Mesodermal cell (in vitro differentiated cells): ENCODE measurements around the gene RPA3.
"Not testable (repeated sequence)": the region's sequence is repeated elsewhere in the genome, so short reads cannot be mapped to it uniquely, and the experiment has no call there.

Experiments
- H3K27ac ChIP-seq: 2 replicates; pipeline ENCODE4 v1.7.0; 2013; ENCODE audit warnings: mild to moderate bottlenecking, low read depth, low read length, moderate library complexity; ENCODE audit not compliant: severe bottlenecking
- H3K36me3 ChIP-seq: 2 replicates; pipeline ENCODE4 v1.7.1; 2013; ENCODE audit warnings: mild to moderate bottlenecking, low read length, moderate library complexity; ENCODE audit not compliant: control insufficient read depth, insufficient read depth
- H3K4me1 ChIP-seq: one replicate; pipeline ENCODE4 v1.7.1; 2013; ENCODE audit warnings: mild to moderate bottlenecking, low read length; ENCODE audit not compliant: insufficient read depth, control insufficient read depth, poor library complexity, severe bottlenecking
- H3K4me3 ChIP-seq: 2 replicates; pipeline ENCODE4 v1.7.0; 2013; ENCODE audit warnings: low read length, control low read depth, mild to moderate bottlenecking; ENCODE audit not compliant: insufficient read depth, poor library complexity, severe bottlenecking; ENCODE audit errors: extremely low read depth
- H3K9me3 ChIP-seq: 2 replicates; pipeline ENCODE4 v1.7.1; 2013; ENCODE audit warnings: mild to moderate bottlenecking, low read length, moderate library complexity; ENCODE audit not compliant: control insufficient read depth
- WGBS, 2 experiments: methylation state at CpG; one replicate each; pipeline ENCODE4 v1.1.5; 2013; ENCODE audit warnings: missing lambda C conversion rate in 2 of 2; ENCODE audit not compliant: insufficient coverage in 2 of 2; 5-methylcytosine and 5-hydroxymethylcytosine counted together

RPA3 gene

GRCh38 chr7:7672545-7673239 is 45.7 kb downstream of the RPA3 start:
- Histone ChIP-seq H3K36me3 (peaks cover 7% of the 10 kb centered on the region), H3K27ac (no peak overlapping the region), H3K4me3 (no peak overlapping the region), H3K4me1 (no peaks in the 10 kb centered on the region), H3K9me3 (no peaks in the 10 kb centered on the region)
- 88 to 100% methylated on average over 3 of the region's 6 CpGs for WGBS, 2 experiments

DNA sequence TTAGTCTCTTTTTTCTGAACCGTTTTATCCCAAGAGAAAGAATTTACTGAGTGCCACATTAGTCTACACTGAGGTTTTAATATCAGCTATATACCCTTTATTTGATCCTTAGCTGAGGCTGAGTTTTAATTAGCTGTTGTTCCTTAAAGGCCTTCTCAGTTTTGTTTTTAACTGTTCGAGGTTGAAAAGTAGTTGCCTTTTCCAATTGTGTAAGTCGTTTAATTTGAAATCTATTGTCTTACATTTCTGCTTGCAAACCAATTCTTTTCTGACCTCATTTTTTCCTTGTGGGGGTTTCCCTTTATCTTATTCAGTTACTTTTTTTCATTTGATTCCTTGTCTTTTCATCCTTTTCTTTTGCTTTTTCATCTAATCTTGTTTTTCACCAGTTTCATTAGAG is 47.0 kb downstream of the RPA3 start:
- Histone ChIP-seq H3K4me1 (no peaks in the 10 kb centered on the region), H3K9me3 (no peaks in the 10 kb centered on the region), H3K27ac (no peak overlapping the region), H3K4me3 (no peak overlapping the region), H3K36me3 (peaks cover 7% of the 10 kb centered on the region)
- WGBS, 2 experiments: 86% methylated on average over 1 of the region's 3 CpGs; no CpG with 5 or more reads in 1 of the 2 experiments

- H3K27ac ChIP-seq: no peak overlapping the region
- no peak overlapping the region for H3K4me3 ChIP-seq
- no peaks in the 10 kb centered on the region for H3K4me1 ChIP-seq
- WGBS, 2 experiments: 100% methylated on average over 2 of the region's 3 CpGs; no CpG with 5 or more reads in 1 of the 2 experiments
- no peaks in the 10 kb centered on the region for H3K9me3 ChIP-seq
- no peaks in the 10 kb centered on the region for H3K36me3 ChIP-seq
These were observed 47.9 kb downstream of the RPA3 start for GRCh38 chr7:7670490-7670889.

DNA sequence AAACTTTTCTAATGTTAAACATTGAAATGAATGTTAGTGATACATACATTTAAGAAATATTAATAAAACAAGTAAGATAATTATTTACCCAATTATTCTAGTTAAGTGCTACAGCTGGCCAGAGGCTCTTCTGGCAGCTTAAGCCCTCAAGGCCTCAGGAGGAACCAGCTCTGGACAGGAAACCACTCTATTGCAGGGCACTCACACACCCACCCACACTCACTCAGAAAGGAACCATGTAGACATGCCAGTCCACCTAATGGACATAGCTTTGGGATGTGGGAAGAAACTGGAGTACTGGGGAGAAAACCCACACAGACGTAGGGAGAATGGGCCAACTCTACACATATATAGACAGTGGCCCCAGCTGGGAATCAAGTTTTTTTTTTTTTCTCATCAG is 49.7 kb downstream of the RPA3 start:
- WGBS, 2 experiments: no CpG with 5 or more reads among the region's 1 CpG
- no peaks in the 10 kb centered on the region for H3K9me3 ChIP-seq
- no peak overlapping the region for H3K4me3 ChIP-seq

GRCh38 chr7:7667187-7667586 is 51.2 kb downstream of the RPA3 start:
- Histone ChIP-seq H3K36me3 (no peaks in the 10 kb centered on the region), H3K4me3 (no peak overlapping the region), H3K4me1 (no peaks in the 10 kb centered on the region), H3K9me3 (no peaks in the 10 kb centered on the region), H3K27ac (no peak overlapping the region)
- WGBS, 2 experiments: 86 to 92% methylated on average over 1 to 2 of the region's 2 CpGs

More for the DNA sequence above, 49.7 kb downstream of the RPA3 start:
- H3K4me1 ChIP-seq: no peaks in the 10 kb centered on the region
- H3K36me3 ChIP-seq: no peaks in the 10 kb centered on the region
- H3K27ac ChIP-seq: no peak overlapping the region

DNA sequence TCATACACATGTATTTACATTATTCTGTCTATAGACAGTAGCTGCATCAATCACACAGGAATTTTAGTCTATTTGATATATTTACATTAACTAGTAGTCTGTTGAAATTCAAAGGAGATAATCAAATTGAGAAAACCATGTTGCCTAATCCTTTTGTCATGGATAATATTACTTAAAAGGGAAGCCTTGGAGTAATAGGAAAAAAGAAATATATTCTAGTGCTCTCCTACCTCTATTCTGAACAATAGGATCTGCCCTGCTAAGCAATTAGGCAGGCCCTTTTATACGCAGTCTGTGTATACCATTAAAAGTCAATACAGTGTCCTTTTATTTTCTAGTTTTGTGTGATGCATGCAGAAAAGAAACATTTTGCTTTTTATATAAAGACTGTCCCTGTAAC is 53.4 kb downstream of the RPA3 start:
- Histone ChIP-seq H3K4me3 (no peak overlapping the region), H3K4me1 (no peaks in the 10 kb centered on the region), H3K9me3 (no peaks in the 10 kb centered on the region), H3K36me3 (no peaks in the 10 kb centered on the region), H3K27ac (no peak overlapping the region)
- no CpG with 5 or more reads among the region's 1 CpG for WGBS, 2 experiments

DNA sequence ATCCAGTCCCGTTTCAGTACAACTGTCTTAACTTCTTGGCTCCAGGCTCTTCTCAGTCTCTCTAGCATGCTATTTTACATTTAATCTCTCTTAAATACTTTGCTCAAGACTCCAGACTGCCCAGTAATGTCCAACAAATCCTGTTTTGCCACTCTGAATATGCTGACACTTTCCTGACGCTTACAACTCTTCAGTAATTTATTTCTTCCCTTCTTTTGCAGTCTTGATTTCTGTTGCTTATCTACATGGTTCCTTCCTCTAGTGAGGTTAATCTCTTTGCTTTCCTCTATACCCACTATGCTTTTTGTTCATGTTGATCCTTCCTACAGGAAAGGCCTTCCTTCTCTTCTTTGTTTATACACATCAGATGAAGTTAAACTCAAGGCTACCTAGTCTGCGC is 54.1 kb downstream of the RPA3 start:
- Histone ChIP-seq H3K9me3 (no peaks in the 10 kb centered on the region), H3K4me1 (no peaks in the 10 kb centered on the region), H3K27ac (peak overlapping the region; percentile 30), H3K36me3 (no peaks in the 10 kb centered on the region), H3K4me3 (no peak overlapping the region)
- 89 to 94% methylated on average over 2 of the region's 3 CpGs for WGBS, 2 experiments

DNA sequence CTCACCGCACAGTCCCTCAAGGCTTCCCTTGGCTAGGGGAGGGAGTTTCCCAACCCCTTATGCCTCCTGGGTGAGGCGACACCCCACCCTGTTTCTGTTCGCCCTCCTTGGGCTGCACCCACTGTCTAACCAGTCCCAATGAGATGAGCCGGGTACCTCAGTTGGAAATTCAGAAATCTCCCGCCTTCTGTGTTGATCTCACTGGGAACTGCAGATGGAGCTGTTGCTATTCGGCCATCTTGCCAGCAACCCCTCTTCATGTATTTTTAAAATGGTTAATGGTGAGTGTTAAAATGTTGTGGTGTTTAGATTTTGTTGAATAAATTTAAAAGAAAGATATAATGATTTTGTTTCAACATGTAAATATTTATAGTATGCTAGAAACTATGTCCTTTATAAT is 55.9 kb downstream of the RPA3 start:
- Histone ChIP-seq H3K4me3 (no peak overlapping the region), H3K9me3 (peaks cover 1% of the 10 kb centered on the region), H3K4me1 (no peaks in the 10 kb centered on the region), H3K27ac (no peak overlapping the region), H3K36me3 (no peaks in the 10 kb centered on the region)
- 50 to 83% methylated on average over 1 to 2 of the region's 6 CpGs for WGBS, 2 experiments

- no CpG with 5 or more reads among the region's 3 CpGs for WGBS, 2 experiments
- not testable (repeated sequence) for H3K27ac ChIP-seq, H3K9me3 ChIP-seq, H3K36me3 ChIP-seq, H3K4me3 ChIP-seq, H3K4me1 ChIP-seq
These were observed 61.9 kb downstream of the RPA3 start for GRCh38 chr7:7656459-7656858.

DNA sequence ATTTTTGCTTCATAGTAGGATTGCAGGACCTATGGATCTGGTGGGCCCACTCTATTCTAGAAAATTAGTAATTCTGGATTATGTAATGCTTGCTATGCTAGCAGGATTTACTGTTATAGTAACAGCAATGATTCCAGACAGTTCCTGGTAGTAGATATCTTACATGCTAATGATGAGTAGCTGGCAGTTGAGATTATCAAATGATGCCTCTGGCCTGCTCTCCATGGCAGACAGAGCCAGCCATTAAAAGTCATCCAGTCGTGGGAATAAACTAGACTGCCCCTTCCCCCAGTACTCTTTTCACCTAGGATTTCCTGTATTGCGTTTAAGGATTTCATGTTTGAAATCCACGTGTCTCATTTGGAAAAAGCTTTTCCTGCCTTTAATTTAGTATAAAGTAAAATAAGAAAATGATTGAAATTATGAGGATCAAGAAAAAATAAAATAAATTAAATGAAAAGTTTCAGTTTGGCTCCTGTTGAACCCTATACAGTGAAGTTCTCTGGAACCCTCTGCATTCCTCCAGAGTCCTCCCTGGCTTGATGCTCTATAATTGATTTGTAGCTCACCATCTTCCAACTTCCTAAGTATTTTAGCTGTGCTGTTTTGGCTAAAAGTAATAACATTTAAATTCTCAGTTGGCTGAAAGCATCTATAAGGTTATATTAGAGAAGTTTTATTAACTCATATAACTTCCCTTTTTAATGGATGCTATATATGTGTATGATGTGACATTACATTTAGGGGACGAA is 63.3 kb downstream of the RPA3 start:
- WGBS, 2 experiments: 89 to 100% methylated on average over 1 of the region's 4 CpGs
- H3K27ac ChIP-seq: no peak overlapping the region

GRCh38 chr7:7653593-7654187 is 64.7 kb downstream of the RPA3 start:
- H3K36me3 ChIP-seq: no peaks in the 10 kb centered on the region
- 60% methylated on average over 1 of the region's 3 CpGs; no CpG with 5 or more reads in 1 of the 2 experiments for WGBS, 2 experiments
- H3K27ac ChIP-seq: no peak overlapping the region
- no peaks in the 10 kb centered on the region for H3K4me1 ChIP-seq
- H3K9me3 ChIP-seq: peaks cover 3% of the 10 kb centered on the region
- no peak overlapping the region for H3K4me3 ChIP-seq

More for the DNA sequence above, 63.3 kb downstream of the RPA3 start:
- Histone ChIP-seq H3K4me1 (no peaks in the 10 kb centered on the region), H3K36me3 (no peaks in the 10 kb centered on the region), H3K4me3 (no peak overlapping the region), H3K9me3 (peaks cover 3% of the 10 kb centered on the region)
